M059J (cell line): Measurements from ENCODE around the gene SHISA8. TPM values are rescaled to one million over a fixed set of nuclear protein-coding genes. Genes with fewer than 3 reads are reported as not detected.
"Not testable (repeated sequence)": the region's sequence is repeated elsewhere in the genome, so short reads cannot be mapped to it uniquely, and the experiment has no call there.

Experiments
- DNase-seq: peaks from one replicate; pipeline ENCODE4 v3.0.0-alpha.2; 2012; ENCODE audit warnings: low read depth
- total RNA-seq: library from RNA; depleted of rRNA; stranded (reverse); fragments of >200 nt; shearing (Covaris generic); gene quantifications from 2 replicates; pipeline ENCODE4 v1.2.3, GENCODE V29; 2014

SHISA8 gene
- total RNA-seq, 1 experiment from 2014 or later, result not detected

DNA sequence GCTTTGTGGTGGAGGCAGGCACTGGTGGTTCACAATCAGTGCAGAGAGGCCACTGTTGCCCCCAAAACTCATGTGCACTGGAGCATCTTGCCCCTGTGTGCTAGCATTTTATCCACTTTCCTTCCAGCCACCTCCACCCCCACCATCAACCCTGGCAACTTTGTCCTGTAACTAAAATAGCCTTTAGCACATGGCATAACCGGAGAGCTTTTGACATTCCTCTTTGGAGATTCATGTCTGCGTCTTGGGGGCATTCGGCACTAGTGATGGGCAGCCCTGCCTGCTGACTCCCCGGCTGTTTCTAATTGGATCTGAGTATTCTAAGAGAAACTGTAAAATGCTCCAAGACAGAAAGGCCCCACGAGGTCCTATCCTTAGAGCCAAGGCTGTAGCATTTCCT, 15.8 kb downstream of the SHISA8 start:
- DNase-seq, result no peak

GRCh38 chr22:41898645-41899044, 16.2 kb downstream of the SHISA8 start:
- no peak for DNase-seq

DNA sequence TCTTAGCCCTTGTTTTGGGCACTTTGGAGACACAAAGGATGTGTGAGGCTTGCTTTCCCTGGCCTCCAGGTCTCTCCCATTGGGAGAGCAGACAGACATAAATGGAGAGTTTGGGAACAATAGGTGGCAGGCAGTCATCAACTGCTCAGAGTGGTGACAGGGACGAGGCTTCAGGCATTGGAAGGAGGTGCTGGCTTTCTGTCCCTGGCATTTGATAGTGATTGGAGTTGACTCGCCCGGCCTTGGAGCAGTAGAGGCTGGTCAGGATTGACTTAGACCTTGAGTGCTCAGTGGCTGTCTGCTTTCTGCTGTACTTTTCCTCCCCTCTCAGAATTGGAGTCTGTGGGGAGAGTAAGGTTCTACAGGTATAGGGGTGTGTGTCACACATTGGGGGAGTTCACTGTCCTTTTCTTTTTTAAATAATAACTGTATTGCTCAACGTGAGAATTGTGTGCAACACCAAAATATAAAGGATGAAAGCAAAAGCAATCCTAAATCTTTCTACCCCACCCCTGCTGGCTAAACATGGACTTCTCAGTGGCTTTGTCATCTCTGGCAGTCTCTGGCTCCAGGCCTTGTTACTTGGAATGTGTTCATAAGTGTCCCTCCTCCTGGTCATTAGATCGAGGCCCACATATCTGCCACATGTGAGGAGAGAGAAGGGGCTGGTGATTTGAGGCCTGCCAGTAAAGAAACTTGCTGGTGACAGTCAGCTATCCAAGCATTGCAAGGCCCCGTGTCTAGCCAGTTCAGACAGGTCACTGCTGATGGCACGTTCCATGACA, 21.1 kb downstream of the SHISA8 start:
- no peak for DNase-seq

DNA sequence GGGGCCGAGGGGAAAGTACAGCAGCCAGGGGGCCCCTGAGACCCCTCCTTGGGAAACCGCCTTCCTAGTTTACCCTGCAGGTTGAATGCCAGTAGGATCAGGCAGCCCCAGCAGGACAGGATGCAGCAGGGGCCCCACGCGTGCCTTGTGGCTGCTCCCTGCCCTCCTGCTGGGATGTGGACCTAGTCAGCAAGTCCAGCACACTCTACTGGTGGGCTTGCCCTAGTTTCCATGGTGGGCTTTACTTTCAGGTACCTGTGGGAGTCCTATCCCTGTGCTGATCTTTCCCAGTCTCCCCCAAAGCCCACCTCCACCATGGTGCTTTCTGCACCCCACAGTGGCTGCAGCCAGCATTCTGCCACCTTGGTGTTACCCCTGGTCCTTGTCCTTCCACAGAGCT, 22.2 kb downstream of the SHISA8 start:
- no peak for DNase-seq

DNA sequence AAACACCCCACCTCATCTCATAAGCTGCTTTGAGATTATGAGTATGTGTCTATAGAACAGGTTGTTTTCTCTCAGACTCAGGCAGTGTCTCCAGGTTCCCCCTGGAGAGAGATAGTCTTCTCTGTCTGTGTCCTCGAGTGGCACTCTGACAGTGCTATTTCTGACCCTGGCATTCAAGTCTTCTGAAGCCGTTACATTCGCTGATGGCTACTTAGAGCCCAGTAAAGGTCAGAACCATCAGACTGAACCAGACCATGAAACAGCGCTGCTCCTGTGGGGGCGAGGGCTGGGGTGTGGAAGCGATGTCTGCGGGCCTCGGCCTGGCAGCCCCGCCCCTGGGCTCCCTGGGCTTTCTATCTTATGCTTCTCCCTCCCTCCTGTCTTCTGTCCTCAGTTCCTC, 23.5 kb downstream of the SHISA8 start:
- no peak for DNase-seq

GRCh38 chr22:41888627-41889200, 26.2 kb downstream of the SHISA8 start:
- DNase-seq, result no peak

- no peak for DNase-seq
Observed at GRCh38 chr22:41885516-41885915, 29.4 kb downstream of the SHISA8 start.

- no peak for DNase-seq
Observed at GRCh38 chr22:41885116-41885515, 29.8 kb downstream of the SHISA8 start.

GRCh38 chr22:41883400-41883799, 31.5 kb downstream of the SHISA8 start:
- no peak for DNase-seq

GRCh38 chr22:41880653-41881052, 34.2 kb downstream of the SHISA8 start:
- no peak for DNase-seq

DNA sequence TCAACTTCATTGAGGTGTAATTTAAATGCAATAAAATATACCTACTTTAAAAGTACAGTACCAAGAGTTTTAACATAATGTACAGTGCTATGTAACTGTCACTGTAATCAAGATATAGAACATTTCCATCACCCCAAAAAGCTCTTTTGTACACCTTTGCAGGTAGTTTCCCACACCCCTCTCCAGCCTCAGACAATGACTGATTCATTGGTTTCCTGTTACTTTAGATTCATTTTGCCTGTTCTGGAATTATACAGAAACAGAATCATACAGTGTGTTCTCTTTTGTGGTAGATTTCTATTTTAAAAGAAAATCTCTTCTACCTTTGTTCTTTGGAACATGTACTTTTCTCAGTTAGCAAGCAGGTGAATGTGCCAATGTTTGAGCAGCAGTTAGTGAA, 38.2 kb downstream of the SHISA8 start:
- no peak for DNase-seq

GRCh38 chr22:41876275-41876674, 38.6 kb downstream of the SHISA8 start:
- DNase-seq, result no peak

DNA sequence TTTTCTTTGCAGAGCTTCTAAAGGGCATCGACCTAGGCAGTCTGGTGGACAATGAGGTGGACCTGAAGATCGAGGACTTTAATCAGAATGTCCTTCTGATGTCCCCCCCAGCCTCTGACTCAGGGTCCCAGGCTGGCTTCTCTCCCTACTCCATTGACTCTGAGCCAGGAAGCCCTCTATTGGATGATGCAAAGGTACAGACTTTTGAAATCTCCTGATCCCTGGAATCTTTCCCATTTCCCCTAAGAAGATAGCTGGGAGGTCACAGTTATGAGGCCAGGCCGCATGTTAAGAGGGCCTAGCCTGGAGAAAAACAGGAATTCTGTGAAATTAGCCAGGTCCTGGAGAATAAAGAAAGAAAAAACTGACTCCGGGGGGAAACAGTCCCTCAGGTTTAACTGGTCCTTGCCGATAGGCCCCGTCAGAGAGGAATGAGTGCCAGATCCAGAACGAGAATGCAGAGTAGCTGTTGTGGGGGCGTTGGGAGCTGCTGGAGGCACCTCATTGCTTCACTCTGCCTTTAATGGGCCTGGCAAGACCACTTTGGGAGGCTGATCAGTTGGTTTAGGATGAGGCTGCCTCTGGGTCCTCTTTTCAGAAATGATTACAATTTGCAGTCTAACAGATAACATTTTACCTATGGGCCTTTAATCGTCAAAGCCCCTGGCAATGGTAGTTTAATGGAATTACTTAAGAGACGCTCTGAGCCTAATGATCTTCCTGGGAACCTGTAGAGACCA, 39.2 kb downstream of the SHISA8 start:
- DNase-seq, result no peak

- DNase-seq, result no peak
Observed at GRCh38 chr22:41874090-41874489, 40.8 kb downstream of the SHISA8 start.

DNA sequence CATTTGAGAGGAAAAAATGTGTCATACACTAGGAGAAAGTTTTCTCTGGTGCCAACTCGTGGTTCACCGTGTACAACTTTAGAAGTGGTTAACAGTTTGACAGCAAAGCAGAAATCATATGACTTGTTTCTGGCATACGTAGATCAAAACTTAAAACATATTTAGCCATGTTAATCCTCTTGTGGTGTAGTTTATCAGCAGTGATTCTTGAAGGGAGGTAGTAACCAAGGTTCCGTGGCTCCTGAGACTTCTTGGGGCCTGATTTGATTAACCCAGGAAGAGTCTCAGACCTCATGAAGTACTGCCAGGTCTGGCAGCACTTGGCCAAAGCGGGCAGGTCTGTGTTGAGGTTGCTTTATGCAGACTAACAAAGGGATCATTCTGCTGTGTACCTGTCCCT, 41.5 kb downstream of the SHISA8 start:
- DNase-seq, result no peak

DNA sequence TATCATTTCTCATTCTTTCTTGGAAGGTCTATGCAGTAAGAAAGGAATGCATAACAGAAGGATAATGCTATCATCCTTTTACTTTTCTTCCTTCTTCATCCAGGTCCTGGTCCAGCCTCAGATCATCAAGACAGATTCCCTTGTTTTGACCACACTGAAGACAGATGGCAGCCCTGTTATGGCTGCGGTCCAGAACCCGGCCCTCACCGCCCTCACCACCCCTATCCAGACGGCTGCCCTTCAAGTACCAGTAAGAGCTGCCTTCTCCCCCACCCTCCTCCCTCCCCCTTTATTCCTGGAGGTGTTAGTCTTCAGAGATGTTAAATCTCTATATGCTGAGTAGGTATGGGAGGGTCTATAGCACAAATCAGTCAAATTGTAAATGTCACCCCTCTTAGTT, 44.1 kb downstream of the SHISA8 start:
- no peak for DNase-seq

GRCh38 chr22:41870081-41870480, 44.8 kb downstream of the SHISA8 start:
- DNase-seq, result not testable (repeated sequence)

DNA sequence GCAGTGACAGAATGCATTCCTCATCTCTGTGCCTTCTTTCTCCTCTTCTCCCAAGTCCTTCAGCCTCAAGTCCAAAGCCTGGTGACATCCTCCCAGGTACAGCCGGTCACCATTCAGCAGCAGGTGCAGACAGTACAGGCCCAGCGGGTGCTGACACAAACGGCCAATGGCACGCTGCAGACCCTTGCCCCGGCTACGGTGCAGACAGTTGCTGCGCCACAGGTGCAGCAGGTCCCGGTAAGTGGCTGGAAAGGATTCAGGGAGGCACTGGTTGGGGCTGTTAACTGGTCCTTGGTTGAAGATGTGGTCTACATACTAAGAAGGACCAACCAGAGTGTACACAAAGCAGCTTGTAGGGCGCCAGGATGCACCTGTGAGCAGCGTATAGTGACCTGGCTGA, 46.3 kb downstream of the SHISA8 start:
- no peak for DNase-seq

DNA sequence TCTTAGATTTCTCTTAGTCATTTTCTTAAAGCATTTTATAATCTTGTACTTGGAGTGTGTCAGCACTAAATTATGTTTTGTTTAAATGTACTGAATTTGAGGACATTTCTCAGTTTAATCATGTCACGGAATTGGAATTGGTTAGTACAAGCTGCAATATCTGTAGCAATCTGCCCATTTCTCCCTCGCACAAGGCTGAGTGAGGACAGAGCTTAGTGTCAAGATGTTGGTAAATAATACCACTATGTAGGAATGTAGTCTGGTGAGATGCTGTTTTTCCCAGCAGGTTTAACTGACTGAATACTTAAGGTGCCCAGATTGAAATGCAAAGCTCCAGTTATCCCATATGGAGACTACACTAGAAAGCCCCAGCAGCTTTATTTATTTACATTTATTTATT, 51.4 kb downstream of the SHISA8 start:
- no peak for DNase-seq

DNA sequence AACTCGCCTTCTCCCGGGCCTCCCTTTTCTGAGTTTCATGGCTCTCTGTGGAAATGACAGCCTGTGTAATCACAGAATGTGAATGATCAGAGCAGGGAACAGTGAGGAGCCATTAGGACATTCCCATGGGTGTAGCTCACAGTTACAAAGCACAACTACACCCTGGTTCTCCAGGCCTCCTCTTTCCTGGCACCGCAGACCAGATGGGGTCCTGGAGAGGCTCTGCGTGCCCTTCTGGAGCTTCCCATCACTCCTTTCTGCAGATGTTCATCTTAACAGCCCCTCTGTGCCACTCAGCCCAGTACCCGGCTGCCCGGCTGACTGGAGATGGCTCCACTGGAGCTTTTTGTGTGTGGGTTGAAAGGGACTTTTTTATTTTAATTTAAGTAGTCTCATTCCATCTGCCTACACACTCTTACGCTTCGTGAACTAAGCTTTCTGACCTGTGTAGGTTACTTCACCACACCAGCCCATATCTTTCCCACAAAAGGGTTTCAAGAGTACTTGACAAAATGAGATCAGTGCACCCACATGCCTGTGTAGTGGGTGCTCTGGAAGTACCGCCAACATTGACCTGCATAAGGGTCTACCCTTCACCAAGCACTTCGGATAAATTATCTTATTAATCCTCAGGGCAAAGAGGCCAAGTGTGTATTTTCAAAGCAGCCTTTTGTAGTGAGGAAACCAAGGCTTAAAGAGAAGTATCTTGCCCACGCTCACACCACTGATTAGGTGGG, 52.2 kb downstream of the SHISA8 start:
- no peak for DNase-seq

DNA sequence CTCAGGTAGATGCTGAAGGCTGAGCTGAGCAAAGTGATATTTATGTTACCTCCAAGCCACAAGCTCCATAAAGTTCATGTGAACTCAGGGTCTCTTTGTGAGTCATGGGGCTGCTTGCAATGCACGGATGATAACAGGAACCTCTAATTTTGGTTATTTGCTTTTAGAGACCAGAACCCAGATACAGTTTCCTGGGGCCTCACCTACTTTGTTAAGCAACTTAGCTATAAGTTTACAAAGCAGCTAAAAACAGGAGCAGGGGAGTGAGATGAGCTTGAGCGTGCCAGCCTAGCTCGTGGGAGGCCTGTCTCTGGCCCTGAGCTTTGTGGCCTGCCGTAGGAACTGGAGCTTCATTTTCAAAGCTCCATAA, 52.7 kb downstream of the SHISA8 start:
- DNase-seq, result peak; percentile 15
